Measurements from ENCODE around the gene PCIF1.
A peak's percentile ranks its signal among the peaks of the same experiment; 100 is the strongest.
"Not testable (repeated sequence)": the region's sequence is repeated elsewhere in the genome, so short reads cannot be mapped to it uniquely, and the experiment has no call there.

Gene PCIF1

DNA sequence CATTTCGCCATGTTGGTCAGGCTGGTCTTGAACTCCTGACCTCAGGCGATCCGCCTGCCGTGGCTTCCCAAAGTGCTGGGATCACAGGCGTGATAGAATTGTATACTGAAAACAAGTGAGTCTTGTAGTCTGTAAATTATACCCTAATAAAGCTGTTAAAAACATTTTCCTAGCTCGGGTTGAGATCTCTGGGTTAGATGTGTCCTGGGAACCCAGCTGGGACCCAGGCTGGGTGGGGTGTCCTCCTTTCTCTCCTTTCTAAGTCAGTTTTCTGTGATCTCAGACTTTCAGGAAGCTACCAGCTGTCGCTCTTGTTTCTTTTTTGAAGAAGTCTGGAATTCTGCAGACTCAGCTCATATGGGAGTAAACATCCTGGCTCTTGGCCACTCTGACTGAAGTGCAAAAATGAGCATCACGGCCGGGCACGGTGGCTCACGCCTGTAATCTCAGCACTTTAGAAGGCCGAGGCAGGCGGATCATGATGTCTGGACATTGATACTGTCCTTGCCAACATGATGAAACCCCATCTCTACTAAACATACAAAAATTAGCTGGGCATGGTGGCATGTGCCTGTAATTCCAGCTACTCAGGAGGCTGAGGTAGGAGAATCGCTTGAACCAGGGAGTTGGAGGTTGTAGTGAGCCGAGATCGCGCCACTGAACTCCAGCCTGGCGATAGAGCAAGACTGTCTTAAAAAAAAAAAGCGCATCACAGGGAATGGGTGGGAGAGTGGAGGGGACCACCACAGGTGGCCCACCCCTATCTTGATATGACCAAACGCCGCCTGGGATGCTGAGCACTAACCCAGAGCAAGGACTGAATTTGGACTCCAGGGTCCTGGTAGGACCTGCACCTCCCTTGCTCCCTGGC lies 9.9 kb upstream of the PCIF1 start:
- DNase-seq (ENCODE audit: low spot score): no peak

DNA sequence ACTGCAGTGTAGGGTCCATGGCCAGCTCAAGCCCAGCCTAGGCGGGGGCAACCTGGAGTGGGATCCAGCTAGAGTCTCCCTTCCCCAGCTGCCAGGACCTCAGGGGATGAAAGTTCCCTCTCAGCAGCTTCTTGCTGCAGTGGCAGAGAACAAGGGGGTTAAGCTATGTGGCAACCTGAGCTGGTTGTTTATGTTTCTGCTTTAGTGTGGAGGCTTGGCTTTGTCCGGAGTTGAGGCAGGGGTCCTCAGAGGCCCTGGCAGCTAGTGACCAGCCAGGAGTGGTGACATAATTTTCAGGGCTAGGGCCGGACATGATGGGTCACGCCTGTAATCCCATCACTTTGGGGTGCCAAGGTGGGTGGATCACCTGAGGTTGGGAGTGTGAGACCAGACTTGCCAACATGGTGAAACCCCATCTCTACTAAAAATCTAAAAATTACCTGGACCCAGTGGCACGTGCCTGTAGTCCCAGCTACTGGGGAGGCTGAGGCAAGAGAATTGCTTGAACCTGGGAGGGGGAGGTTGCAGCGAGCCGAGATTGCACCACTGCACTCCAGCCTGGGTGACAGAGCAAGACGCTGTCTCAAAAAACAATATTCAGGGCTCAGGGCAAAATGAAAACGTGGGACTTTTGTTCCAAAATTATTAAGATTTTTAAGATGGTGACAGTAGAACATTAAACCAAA lies 8.5 kb upstream of the PCIF1 start:
- no peak for DNase-seq (ENCODE audit: low spot score)

GRCh38 chr20:45926731-45927070 lies 7.8 kb upstream of the PCIF1 start:
- DNase-seq (ENCODE audit: low spot score): no peak

GRCh38 chr20:45927071-45927878 lies 7.2 kb upstream of the PCIF1 start:
- no peak for DNase-seq (ENCODE audit: low spot score)

- not testable (repeated sequence) for DNase-seq (ENCODE audit: low spot score)
These were observed 2.8 kb upstream of the PCIF1 start for GRCh38 chr20:45931680-45932079.

- DNase-seq (ENCODE audit: low spot score): peak; percentile 86
These were observed 1.0 kb upstream of the PCIF1 start for GRCh38 chr20:45933266-45934045.

DNA sequence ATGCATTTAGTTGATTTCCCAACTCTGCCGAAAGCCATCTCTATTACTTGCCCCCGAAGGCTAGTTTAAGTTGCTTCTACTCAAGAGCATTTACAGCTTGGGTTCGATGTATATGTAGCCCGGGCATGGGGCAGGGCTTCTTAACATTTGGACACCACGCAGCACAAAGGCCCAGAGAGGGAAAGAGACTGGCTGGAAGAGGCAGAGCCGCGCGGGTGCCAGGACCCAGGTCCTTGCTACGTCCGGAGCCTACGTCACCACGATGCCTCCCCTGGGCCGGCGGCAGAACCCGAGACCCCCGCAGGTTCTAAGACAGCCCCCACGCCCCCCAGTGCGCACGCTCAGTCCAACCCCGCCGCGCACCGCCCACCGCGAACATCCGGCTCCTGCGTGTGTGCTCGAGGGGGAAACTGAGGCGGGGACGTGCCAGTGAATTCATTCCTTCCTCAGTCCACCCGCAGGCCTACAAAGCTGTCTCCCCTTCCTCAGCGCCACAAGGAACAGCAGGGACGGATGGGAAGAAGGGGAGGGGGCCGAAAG lies 367 bp upstream of the PCIF1 start:
- peak; percentile 60 for DNase-seq (ENCODE audit: low spot score)

GRCh38 chr20:45935416-45936046 lies 1.0 kb downstream of the PCIF1 start:
- DNase-seq (ENCODE audit: low spot score): no peak

- DNase-seq (ENCODE audit: low spot score): no peak
These were observed 3.3 kb downstream of the PCIF1 start for GRCh38 chr20:45937765-45938164.

DNA sequence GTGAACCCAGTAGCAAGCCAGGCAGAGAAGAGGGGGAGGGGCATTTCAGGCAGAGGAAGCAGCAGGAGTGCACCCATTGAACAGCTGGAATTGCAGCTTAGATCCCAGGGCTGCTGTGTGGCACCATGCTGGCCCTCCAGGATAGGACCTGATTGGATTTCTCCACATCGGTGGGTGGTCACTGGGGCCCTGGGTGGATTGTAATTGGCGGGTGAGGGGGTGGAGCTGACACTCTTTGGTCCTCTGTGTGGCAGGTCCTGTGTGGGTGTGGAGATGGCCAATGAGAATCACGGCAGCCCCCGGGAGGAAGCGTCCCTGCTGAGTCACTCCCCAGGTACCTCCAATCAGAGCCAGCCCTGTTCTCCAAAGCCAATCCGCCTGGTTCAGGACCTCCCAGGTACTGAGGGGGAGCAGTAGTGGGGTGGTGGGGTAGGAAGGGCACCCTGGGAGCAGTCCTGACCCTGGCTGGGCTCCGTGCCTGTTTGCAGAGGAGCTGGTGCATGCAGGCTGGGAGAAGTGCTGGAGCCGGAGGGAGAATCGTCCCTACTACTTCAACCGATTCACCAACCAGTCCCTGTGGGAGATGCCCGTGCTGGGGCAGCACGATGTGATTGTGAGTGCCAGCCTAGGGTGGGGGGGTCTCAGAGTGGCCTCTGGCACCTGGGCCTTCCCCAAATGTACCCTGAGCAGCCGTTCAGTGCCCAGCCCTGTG lies 4.4 kb downstream of the PCIF1 start:
- peak; percentile 53 for DNase-seq (ENCODE audit: low spot score)

DNA sequence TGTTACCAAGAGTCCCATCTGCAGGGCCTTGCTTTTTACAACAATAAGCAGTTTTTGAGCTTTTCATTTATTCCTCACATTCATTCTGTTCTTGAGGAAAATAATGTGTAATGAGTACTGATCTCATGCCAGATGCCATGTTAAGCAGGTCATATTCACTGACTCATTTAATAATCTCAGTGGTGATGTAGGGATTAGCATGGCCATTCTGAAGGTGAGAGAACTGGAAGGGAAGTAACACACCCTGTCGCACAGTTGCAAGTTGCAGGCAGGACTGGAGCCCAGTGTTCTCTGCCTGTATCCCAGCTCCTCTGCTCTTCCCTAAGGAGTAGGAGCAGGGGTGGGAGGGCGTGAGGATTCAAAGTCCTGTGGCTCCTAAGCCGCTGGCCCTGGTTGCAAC lies 5.6 kb downstream of the PCIF1 start:
- DNase-seq (ENCODE audit: low spot score): no peak

GRCh38 chr20:45940469-45940868 lies 6.0 kb downstream of the PCIF1 start:
- no peak for DNase-seq (ENCODE audit: low spot score)

GRCh38 chr20:45943613-45944012 lies 9.1 kb downstream of the PCIF1 start:
- DNase-seq (ENCODE audit: low spot score): no peak

- no peak for DNase-seq (ENCODE audit: low spot score)
These were observed 9.9 kb downstream of the PCIF1 start for GRCh38 chr20:45944151-45944964.

DNA sequence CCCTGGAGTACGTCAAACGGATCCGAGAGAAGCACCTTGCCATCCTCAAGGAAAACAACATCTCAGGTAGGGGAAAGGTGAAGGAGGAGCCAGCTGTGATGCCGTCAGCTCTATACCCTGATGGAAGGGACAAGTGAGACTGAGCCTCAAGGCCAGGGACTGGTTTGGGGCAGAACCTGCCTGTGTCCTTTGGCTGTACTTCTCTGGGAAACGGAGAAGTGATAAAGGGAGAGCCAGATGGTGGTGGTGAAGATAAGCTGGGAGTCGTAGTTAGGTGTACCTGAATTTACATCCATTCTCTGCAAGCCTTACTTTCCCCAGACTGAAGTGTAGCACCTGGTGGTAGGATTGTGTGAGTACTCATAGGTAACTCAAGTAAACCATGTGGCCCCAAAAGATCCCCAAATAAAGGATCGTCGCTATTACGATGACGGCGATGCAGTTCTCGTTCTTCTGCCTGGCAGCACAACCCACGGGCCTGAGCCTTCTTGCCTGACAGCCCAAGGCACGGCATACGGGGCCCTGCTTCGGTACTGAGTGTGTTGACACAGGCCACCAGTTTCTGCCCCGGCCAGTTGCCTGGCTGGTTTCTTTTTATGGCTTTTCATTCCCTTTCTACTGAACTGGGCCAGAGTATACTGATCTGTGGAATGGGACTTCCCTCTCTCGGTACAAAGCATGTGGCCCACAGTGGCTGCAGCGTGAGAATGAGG lies 10.6 kb downstream of the PCIF1 start:
- DNase-seq (ENCODE audit: low spot score): no peak

GRCh38 chr20:45945678-45946148 lies 11.2 kb downstream of the PCIF1 start:
- no peak for DNase-seq (ENCODE audit: low spot score)

GRCh38 chr20:45946149-45946970 lies 11.9 kb downstream of the PCIF1 start:
- DNase-seq (ENCODE audit: low spot score): no peak

Data from iPS-NIHi11 (cell line).